ENCODE results near the gene DNAJC5G.

Gene DNAJC5G

DNA sequence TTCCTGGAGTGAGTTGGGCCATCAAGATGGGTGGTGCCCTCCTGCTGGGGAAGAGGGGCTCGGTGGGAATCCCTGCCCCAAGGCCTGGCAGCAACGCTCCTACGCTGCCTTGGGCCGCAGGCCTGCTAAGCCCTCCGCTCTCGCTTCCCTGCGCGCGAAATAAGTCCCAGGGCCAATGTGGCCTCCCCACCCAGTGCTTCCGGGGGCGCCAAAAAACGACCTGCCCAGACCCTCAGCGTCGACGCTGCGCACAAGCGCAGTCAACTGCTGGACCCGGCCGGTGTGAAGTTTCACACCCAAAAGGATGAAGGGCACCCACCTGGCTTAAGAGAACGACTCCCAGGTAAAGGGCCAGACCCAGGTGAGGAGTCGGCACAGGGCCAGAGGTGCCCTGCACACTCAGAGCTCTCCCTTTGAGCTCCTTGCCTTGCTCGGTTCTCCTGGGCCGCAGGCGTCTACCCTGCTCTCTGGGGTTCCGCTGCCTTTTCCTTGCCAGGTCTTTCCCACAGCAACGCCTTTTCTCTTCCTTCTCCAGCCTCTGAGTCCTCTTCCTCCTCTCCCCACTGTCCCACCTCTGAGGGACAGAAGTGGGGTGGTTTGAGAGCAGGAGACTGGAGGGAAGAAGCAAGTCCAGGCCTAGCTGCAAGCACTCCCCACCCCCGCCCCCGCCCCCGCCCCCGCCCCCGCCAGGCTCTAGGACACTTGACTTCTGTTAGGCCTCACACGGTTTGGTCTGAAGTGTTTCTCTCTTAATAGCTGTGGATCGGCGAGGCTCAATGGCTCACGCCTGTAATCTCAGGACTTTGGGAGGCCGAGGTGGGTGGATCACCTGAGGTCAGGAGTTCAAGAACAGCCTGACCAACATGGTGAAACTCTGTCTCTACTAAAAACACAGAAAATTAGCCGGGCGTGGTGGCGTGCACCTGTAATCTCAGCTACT is at the start of gene DNAJC5G:
DNAJC5G (plus strand) TSS at position 223 of the 940 bp plus-strand sequence. CDS start 1,296 bp downstream, outside the sequence.
- DNase-seq (ENCODE audit: low read depth in 2 of 3, low spot score in 2 of 3), result no peak

- DNase-seq (ENCODE audit: low read depth in 2 of 3, low spot score in 2 of 3), result no peak
These were observed 49.7 kb upstream of the DNAJC5G start for GRCh38 chr2:27225526-27225925.

- no peak for DNase-seq (ENCODE audit: low read depth in 2 of 3, low spot score in 2 of 3)
These were observed 47.7 kb upstream of the DNAJC5G start for GRCh38 chr2:27227501-27227900.

DNA sequence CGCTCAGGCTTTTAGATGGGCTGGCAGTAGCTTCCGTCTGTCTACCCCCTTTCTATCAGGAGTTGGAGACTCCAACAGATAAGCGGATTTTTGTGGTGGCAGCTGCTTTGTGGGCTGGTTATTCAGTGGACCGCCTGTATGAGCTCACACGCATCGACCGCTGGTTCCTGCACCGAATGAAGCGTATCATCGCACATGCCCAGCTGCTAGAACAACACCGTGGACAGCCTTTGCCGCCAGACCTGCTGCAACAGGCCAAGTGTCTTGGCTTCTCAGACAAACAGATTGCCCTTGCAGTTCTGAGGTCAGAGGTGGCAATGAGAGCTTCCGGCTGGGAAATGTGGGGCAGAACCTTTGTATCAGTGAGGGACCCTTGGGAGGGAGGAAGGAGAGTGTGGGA is 43.3 kb upstream of the DNAJC5G start:
- no peak for DNase-seq (ENCODE audit: low read depth in 2 of 3, low spot score in 2 of 3)

DNA sequence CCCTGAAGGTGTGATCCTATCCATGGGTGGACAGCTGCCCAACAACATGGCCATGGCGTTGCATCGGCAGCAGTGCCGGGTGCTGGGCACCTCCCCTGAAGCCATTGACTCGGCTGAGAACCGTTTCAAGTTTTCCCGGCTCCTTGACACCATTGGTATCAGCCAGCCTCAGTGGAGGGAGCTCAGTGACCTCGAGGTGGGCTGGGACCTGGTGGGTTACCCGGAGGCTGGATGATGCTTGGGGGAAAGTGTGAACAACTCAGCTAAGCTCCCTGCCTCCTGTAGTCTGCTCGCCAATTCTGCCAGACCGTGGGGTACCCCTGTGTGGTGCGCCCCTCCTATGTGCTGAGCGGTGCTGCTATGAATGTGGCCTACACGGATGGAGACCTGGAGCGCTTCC is 41.9 kb upstream of the DNAJC5G start:
- DNase-seq (ENCODE audit: low read depth in 2 of 3, low spot score in 2 of 3), result no peak

DNA sequence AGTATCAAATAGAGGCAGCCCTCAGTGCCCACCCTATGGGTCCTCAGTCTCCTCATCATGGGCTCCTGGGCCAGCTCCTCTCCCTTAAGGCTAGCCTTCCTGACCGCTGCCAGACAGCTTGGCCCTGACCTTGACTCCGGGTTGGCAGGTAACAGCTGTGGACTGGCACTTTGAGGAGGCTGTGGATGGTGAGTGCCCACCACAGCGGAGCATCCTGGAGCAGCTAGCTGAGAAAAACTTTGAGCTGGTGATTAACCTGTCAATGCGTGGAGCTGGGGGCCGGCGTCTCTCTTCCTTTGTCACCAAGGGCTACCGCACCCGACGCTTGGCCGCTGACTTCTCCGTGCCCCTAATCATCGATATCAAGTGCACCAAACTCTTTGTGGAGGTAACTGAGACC is 39.1 kb upstream of the DNAJC5G start:
- no peak for DNase-seq (ENCODE audit: low read depth in 2 of 3, low spot score in 2 of 3)

DNA sequence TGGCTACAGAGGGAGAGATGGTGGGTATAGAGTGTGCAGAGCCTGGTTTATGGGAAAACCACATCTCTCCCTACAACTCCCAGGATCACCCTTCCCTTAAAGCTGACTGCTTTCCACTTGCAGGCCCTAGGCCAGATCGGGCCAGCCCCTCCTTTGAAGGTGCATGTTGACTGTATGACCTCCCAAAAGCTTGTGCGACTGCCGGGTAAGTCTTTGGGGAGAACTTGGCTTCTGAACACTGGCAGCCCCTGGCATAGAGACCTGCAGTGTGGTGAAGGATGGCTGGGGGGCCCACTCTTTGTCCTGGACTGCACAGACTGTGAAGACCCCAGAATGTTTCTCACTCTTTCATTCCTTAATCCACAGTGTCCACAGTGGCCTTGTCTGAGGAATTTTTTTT is 38.6 kb upstream of the DNAJC5G start:
- DNase-seq (ENCODE audit: low read depth in 2 of 3, low spot score in 2 of 3), result no peak

- no peak for DNase-seq (ENCODE audit: low read depth in 2 of 3, low spot score in 2 of 3)
These were observed 37.8 kb upstream of the DNAJC5G start for GRCh38 chr2:27237341-27237945.

DNA sequence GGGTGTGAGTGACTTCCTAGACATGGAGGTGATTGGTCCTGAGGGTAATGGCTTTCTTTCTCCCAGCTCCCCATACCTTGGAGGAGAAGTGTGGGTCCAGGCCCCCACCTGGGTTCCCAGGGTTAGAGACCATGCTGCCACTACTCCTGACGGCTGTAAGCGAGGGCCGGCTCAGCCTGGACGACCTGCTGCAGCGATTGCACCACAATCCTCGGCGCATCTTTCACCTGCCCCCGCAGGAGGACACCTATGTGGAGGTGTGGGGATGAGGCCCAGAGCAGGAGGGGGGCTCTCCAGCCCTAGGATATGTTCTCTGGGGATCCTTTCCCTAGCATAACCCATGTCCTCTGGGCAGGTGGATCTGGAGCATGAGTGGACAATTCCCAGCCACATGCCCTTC is 36.3 kb upstream of the DNAJC5G start:
- DNase-seq (ENCODE audit: low read depth in 2 of 3, low spot score in 2 of 3), result no peak

GRCh38 chr2:27240406-27240805 is 34.8 kb upstream of the DNAJC5G start:
- no peak for DNase-seq (ENCODE audit: low read depth in 2 of 3, low spot score in 2 of 3)

GRCh38 chr2:27241761-27242613 is 33.2 kb upstream of the DNAJC5G start:
- DNase-seq (ENCODE audit: low read depth in 2 of 3, low spot score in 2 of 3), result no peak

- DNase-seq (ENCODE audit: low read depth in 2 of 3, low spot score in 2 of 3), result no peak
These were observed 32.6 kb upstream of the DNAJC5G start for GRCh38 chr2:27242614-27242951.

DNA sequence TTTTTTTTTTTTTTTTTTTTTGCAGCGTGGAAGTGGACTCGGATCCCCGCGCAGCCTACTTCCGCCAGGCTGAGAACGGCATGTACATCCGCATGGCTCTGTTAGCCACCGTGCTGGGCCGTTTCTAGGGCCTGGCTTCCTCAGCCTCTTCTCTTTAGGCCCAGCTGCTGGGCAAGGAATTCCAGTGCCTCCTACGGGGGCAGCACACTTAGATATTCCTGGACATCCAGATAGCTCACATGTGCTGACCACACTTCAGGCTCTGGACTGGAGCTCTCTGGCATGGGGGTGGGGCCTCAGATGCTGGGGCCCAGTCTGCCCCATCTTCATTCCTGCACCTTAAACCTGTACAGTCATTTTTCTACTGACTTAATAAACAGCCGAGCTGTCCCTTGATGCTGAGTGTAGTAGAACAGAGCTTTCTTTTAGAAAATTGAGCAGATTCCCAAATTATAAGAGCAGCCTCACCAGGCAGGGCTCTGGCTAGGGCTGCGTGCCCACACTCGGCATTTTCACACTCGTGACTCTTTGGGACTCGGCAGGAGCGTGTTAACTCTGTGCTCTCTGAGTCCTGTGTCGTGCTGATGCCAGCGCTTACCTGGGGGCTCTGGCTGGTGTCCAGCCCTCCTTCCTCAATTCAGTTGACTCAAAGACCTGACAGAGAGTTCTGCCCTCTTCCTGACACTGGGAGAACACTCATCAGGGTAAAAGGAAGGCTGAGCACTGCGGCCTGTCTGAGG is 31.7 kb upstream of the DNAJC5G start:
- no peak for DNase-seq (ENCODE audit: low read depth in 2 of 3, low spot score in 2 of 3)

DNA sequence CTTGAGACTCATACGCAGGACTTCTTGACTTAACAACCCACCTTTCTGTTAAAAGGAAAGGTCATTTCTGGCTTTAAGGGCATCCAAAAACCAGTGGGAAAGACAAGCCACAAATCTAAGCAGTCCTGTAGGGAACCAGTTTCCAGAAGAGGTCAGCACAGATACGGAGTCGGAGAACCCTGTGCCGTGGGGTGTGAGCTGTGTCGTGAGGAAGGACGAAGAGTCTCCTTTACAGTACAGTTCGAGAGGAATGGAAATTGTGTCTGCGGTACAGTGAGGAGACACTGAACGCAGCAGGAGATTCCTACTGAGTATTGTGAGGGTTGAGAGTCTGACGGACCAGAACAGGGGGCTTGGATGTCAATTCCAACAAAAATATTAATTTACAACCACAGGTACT is 30.1 kb upstream of the DNAJC5G start:
- DNase-seq (ENCODE audit: low read depth in 2 of 3, low spot score in 2 of 3), result no peak

DNA sequence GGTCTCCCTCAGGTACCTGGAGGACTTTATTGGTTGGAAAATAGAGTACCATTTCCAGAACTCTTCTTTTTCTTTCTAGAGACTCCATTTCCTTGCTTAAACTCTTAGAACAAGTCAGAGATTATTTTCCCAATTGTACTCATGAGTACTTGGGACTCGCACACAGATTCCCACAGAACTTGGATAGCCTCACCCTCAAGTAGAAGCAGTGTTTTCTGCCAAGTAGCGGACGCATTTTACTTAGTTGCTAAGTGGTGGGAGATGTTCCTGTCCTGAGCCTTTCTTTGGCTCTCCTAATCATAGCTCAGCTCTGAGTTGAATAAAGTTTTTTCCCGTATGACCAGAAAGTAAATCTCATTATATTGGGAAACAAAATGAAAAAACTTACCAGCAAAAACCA is 29.6 kb upstream of the DNAJC5G start:
- DNase-seq (ENCODE audit: low read depth in 2 of 3, low spot score in 2 of 3), result no peak

- no peak for DNase-seq (ENCODE audit: low read depth in 2 of 3, low spot score in 2 of 3)
These were observed 27.3 kb upstream of the DNAJC5G start for GRCh38 chr2:27247893-27248292.

GRCh38 chr2:27249159-27249890 is 25.9 kb upstream of the DNAJC5G start:
- no peak for DNase-seq (ENCODE audit: low read depth in 2 of 3, low spot score in 2 of 3)

GRCh38 chr2:27249891-27250651 is 25.2 kb upstream of the DNAJC5G start:
- peak in 2 of 3 experiments; percentile 40 to 42 for DNase-seq (ENCODE audit: low read depth in 2 of 3, low spot score in 2 of 3)

- no peak for DNase-seq (ENCODE audit: low read depth in 2 of 3, low spot score in 2 of 3)
These were observed 24.4 kb upstream of the DNAJC5G start for GRCh38 chr2:27250652-27251379.

Data from activated CD8-positive, alpha-beta memory T cell treated with anti-CD3 and anti-CD28 coated beads for 48 hours (primary cell).